OCI-LY3 (cell line): ENCODE results near the gene TAS2R16.
"Not testable (repeated sequence)": the region's sequence is repeated elsewhere in the genome, so short reads cannot be mapped to it uniquely, and the experiment has no call there.

Experiments used
- EZH2phosphoT487 ChIP-seq: fragments of 200-600 bp; shearing (Covaris generic); IDR thresholded peaks from 2 replicates; pipeline ENCODE4 v1.6.1; 2018; ENCODE audit warnings: antibody characterized with exemption, mixed run types, low read depth
- TF ChIP-seq, protein P1 (sequence below): fragments of 200-600, 300-600 bp; sonication (generic); IDR thresholded peaks from 2 replicates; pipeline ENCODE4 v1.5.1; 2014; ENCODE audit warnings: antibody characterized with exemption, low read length, low read depth

DNA sequence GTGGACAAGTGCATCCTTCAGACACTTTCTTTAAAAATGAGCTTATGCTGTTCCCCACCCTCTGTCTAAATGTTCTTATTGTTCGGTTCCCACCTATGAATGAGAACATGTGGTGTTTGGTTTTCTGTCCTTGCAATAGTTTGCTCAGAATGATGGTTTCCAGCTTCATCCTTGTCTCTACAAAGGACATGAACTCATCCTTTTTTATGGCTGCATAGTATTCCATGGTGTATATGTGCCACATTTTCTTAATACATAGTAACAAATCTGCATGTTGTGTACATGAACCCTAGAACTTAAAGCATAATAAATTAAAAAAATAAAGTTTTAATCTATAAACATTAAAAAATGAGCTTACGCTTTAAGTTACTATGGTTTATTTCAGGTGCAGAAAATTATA, 41.8 kb downstream of the TAS2R16 start:
- TF ChIP-seq, protein P1, sequence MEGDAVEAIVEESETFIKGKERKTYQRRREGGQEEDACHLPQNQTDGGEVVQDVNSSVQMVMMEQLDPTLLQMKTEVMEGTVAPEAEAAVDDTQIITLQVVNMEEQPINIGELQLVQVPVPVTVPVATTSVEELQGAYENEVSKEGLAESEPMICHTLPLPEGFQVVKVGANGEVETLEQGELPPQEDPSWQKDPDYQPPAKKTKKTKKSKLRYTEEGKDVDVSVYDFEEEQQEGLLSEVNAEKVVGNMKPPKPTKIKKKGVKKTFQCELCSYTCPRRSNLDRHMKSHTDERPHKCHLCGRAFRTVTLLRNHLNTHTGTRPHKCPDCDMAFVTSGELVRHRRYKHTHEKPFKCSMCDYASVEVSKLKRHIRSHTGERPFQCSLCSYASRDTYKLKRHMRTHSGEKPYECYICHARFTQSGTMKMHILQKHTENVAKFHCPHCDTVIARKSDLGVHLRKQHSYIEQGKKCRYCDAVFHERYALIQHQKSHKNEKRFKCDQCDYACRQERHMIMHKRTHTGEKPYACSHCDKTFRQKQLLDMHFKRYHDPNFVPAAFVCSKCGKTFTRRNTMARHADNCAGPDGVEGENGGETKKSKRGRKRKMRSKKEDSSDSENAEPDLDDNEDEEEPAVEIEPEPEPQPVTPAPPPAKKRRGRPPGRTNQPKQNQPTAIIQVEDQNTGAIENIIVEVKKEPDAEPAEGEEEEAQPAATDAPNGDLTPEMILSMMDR = not testable (repeated sequence)
- not testable (repeated sequence) for TF ChIP-seq EZH2phosphoT487
